Measurements from ENCODE around the gene LRRN2.

GRCh38 chr1:204701229-204701628 lies 15.7 kb upstream of the LRRN2 start:
- TF ChIP-seq, protein P1, sequence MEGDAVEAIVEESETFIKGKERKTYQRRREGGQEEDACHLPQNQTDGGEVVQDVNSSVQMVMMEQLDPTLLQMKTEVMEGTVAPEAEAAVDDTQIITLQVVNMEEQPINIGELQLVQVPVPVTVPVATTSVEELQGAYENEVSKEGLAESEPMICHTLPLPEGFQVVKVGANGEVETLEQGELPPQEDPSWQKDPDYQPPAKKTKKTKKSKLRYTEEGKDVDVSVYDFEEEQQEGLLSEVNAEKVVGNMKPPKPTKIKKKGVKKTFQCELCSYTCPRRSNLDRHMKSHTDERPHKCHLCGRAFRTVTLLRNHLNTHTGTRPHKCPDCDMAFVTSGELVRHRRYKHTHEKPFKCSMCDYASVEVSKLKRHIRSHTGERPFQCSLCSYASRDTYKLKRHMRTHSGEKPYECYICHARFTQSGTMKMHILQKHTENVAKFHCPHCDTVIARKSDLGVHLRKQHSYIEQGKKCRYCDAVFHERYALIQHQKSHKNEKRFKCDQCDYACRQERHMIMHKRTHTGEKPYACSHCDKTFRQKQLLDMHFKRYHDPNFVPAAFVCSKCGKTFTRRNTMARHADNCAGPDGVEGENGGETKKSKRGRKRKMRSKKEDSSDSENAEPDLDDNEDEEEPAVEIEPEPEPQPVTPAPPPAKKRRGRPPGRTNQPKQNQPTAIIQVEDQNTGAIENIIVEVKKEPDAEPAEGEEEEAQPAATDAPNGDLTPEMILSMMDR (IDR thresholded peaks at IDR 0.05; ENCODE audit: low read depth, low read length): no peak
- TF ChIP-seq POLR2A (IDR thresholded peaks at IDR 0.05; ENCODE audit: extremely low read depth, insufficient read length): no peak
